ENCODE data around the gene RBM17. TPM values are rescaled to one million over a fixed set of nuclear protein-coding genes. Genes with fewer than 3 reads are reported as not detected.

The RBM17 gene
- total RNA-seq, 1 experiment from 2014 or later: 124 TPM

GRCh38 chr10:6123532-6123931, 34.7 kb downstream of the RBM17 start:
- H3K9me3 ChIP-seq (ENCODE audit: control insufficient read depth, low read depth, low read length): no peaks in the 10 kb centered on the region
- TF ChIP-seq CTCF (conservative IDR thresholded peaks at IDR 0.05): no peak
- H3K4ac ChIP-seq (ENCODE audit: low read depth, low read length): no peak overlapping the region
- no peaks in the 10 kb centered on the region for H3K23me2 ChIP-seq (ENCODE audit: insufficient read length, low read depth, low read length, poor library complexity, severe bottlenecking)
- no peak overlapping the region for H3K18ac ChIP-seq (ENCODE audit: insufficient read length, low read depth, low read length)
- H4K20me1 ChIP-seq (ENCODE audit: control insufficient read depth, insufficient read depth, insufficient read length): no peaks in the 10 kb centered on the region
- H3T11ph ChIP-seq (ENCODE audit: low read length): no peak overlapping the region
- H3K9ac ChIP-seq (ENCODE audit: extremely low read depth, insufficient read length, low read length): no peak overlapping the region
- no peak overlapping the region for H2BK20ac ChIP-seq (ENCODE audit: low read depth, low read length, poor library complexity, severe bottlenecking)
- no peaks in the 10 kb centered on the region for H3K4me1 ChIP-seq (ENCODE audit: insufficient read depth, low read length)
- H2BK15ac ChIP-seq (ENCODE audit: low read depth, low read length): no peak overlapping the region
- H3K56ac ChIP-seq (ENCODE audit: insufficient read length, low read depth, low read length): no peak overlapping the region
- H2AK5ac ChIP-seq (ENCODE audit: insufficient read length, low read length): no peak overlapping the region
- no peak overlapping the region for H2AFZ ChIP-seq (ENCODE audit: low read length)
- H3K4me3 Mint-ChIP-seq: no peak overlapping the region
- H3K27me3 Mint-ChIP-seq (ENCODE audit: low read depth): peaks cover under 1% of the 10 kb centered on the region
- no peak overlapping the region for H3K14ac ChIP-seq (ENCODE audit: insufficient read depth, low read length)
- H3K4me1 Mint-ChIP-seq: peaks cover 6 to 12% of the 10 kb centered on the region in 2 experiments
- DNase-seq: no peak
- no peak overlapping the region for H2BK5ac ChIP-seq (ENCODE audit: insufficient read length, low read length)
- no peak overlapping the region for H4K91ac ChIP-seq (ENCODE audit: insufficient read length, low read depth, low read length)
- no peaks in the 10 kb centered on the region for H3K79me2 ChIP-seq (ENCODE audit: insufficient read depth, low read length)
- no peaks in the 10 kb centered on the region for H3K27me3 ChIP-seq (ENCODE audit: insufficient read depth, low read length)
- H4K5ac ChIP-seq (ENCODE audit: insufficient read length, low read depth, low read length): no peak overlapping the region
- WGBS (ENCODE audit: extremely low coverage, insufficient read length, low lambda C conversion rate): no CpG with 5 or more reads among the region's 5 CpGs
- no peak overlapping the region for H4K8ac ChIP-seq (replicated peaks; ENCODE audit: insufficient read length, low read depth, low read length)
- no peak overlapping the region for H3K4me2 ChIP-seq (ENCODE audit: insufficient read depth, insufficient read length, low read length)
- H2BK120ac ChIP-seq (ENCODE audit: low read depth, low read length, poor library complexity, severe bottlenecking): no peak overlapping the region
- H3K27ac Mint-ChIP-seq: no peak overlapping the region
- no peaks in the 10 kb centered on the region for H3K36me3 Mint-ChIP-seq (ENCODE audit: insufficient read depth in 1 of 3, low read depth in 3 of 3)
- no peak overlapping the region for H2BK12ac ChIP-seq (ENCODE audit: insufficient read length, low read depth, low read length)
- H3K27ac ChIP-seq (ENCODE audit: insufficient read length, low read depth, low read length): no peak overlapping the region
- no peak overlapping the region for H3K23ac ChIP-seq (ENCODE audit: insufficient read length, low read depth, low read length)
- H3K79me1 ChIP-seq (ENCODE audit: insufficient read depth, low read depth, low read length, poor library complexity, severe bottlenecking): no peaks in the 10 kb centered on the region
- no peaks in the 10 kb centered on the region for H3K9me3 Mint-ChIP-seq
